WTC11 (cell line): Measurements from ENCODE around the gene FZD7.

Experiments used
- CREB1 ChIP-seq: sonication (generic); formaldehyde crosslinking; IDR thresholded peaks from 2 replicates; pipeline ENCODE4 v1.8.0; 2023; ENCODE audit warnings: mild to moderate bottlenecking, missing genetic modification reagents
- TF ChIP-seq, protein P1 (sequence below): sonication (generic); formaldehyde crosslinking; conservative IDR thresholded peaks from 2 replicates; pipeline ENCODE4 v1.8.1; 2022; ENCODE audit warnings: mild to moderate bottlenecking, missing genetic modification reagents

DNA sequence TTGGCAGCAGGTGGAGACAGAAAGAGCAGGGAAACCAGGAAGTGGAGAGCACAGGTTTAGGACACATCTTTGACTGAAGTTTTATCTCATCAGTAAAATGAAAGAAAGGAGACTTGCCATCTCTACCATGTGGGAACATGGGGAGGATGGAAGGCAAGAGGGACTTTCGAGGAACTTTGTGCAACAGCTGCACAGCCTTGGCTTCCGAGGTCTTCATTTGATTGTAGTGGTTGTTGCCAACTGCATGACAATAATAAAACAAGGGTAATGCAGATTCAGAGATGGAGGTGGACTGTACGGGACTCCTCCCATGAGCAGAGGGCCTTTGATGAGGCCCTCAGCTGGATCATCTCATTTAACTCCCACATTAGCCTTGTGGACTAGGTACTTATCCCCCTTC is 49.3 kb upstream of the FZD7 start:
- no peak for TF ChIP-seq CREB1
- TF ChIP-seq, protein P1, sequence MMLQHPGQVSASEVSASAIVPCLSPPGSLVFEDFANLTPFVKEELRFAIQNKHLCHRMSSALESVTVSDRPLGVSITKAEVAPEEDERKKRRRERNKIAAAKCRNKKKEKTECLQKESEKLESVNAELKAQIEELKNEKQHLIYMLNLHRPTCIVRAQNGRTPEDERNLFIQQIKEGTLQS (CRISPR knock-in tag), result no peak
